ENCODE measurements around the gene RHEBL1. TPM values are rescaled to one million over a fixed set of nuclear protein-coding genes. Genes with fewer than 3 reads are reported as not detected.

The RHEBL1 gene
- total and polyA plus RNA-seq, 2 of the 8 experiments (the other 6 are each of a cell fraction or from before 2014, with no cell fraction given), result 7.5 to 9.4 TPM

DNA sequence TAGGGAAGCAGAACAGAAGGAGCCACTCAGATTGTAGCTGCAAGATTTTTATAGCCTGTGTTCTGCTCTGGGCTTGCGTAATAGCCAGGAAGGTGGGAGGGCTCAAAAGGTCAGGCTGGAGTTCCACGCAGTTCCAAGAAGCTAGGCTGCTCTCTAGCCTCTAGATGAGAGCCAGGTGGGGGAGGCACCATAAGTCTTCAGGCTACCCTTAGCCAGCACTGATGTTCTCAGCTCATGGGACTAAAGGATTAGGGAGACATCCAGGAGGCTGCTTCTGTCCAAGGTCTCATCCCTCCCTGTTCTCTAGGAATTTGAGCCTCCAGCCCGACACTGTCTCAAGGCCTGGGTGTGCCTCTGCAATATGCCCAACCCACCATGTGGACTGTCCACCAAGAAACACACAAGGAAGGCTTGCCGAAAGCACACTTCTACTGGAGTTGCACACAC is 39.2 kb upstream of the RHEBL1 start:
- Histone ChIP-seq H3K56ac (replicated peaks; ENCODE audit: insufficient read length, low read depth, low read length) (no peak overlapping the region), H3K4me3 (ENCODE audit: extremely low read depth in 1 of 4, insufficient read depth in 2 of 4, low read depth in 3 of 4, low read length in 4 of 4) (peak overlapping the region in 2 of 4 experiments; percentile 74 to 99; a peak in 3 of 8 replicates), H3K18ac (ENCODE audit: extremely low read depth, low read length) (no peak overlapping the region), H2BK20ac (ENCODE audit: low read length) (no peak overlapping the region), H3K9me3 (ENCODE audit: insufficient read depth in 2 of 2, low read depth in 1 of 2, low read length in 1 of 2) (no peaks in the 10 kb centered on the region), H3K36me3 (ENCODE audit: control insufficient read depth in 2 of 4, insufficient read depth in 4 of 4, low read length in 3 of 4) (peaks cover 0 to 3% (median under 1%) of the 10 kb centered on the region in 4 experiments; a peak in 2 of 8 replicates), H4K20me1 (replicated peaks in 1 of 2; ENCODE audit: control insufficient read depth in 1 of 2, insufficient read depth in 2 of 2, low read length in 2 of 2) (peaks cover 3 to 17% of the 10 kb centered on the region in 2 experiments), H3K79me2 (ENCODE audit: control insufficient read depth in 1 of 2, insufficient read depth in 2 of 2, low read length in 2 of 2) (peaks cover 0 to 20% of the 10 kb centered on the region in 2 experiments; a peak in 2 of 4 replicates), H2AFZ (ENCODE audit: low read length) (no peak overlapping the region), H3K4ac (replicated peaks; ENCODE audit: insufficient read length, low read depth, low read length) (no peak overlapping the region), H4K5ac (ENCODE audit: insufficient read length, low read depth, low read length) (no peak overlapping the region), H2AK5ac (ENCODE audit: low read depth, low read length) (no peak overlapping the region), H3K27ac (ENCODE audit: low read depth, low read length) (no peak overlapping the region), H2BK15ac (ENCODE audit: low read length) (0 out of 2 replicates have a peak overlapping the region, but pooled peaks have one; percentile 7), H2BK120ac (replicated peaks; ENCODE audit: low read depth, low read length) (no peak overlapping the region), H3K23me2 (ENCODE audit: low read depth, low read length) (peaks cover 9% of the 10 kb centered on the region; the same call in 1 of the 2 replicates), H3K4me2 (ENCODE audit: insufficient read depth in 1 of 2, low read depth in 2 of 2, low read length in 2 of 2) (peak overlapping the region; percentile 66 to 77), H3K9ac (replicated peaks in 1 of 4; ENCODE audit: extremely low read depth in 1 of 4, low read depth in 3 of 4, low read length in 3 of 4) (no peak overlapping the region), H4K8ac (ENCODE audit: extremely low read depth, insufficient read depth, low read length) (no peak overlapping the region), H2BK5ac (ENCODE audit: low read depth, low read length) (no peak overlapping the region), H2BK12ac (ENCODE audit: low read depth, low read length) (peak overlapping the region; percentile 18; the same call in 1 of the 2 replicates), H3K14ac (ENCODE audit: insufficient read length) (no peak overlapping the region), H3K27me3 (replicated peaks in 1 of 4; ENCODE audit: control insufficient read depth in 3 of 4, extremely low read depth in 1 of 4, insufficient read depth in 3 of 4, low read length in 3 of 4) (no peaks in the 10 kb centered on the region), H3K23ac (ENCODE audit: insufficient read length) (no peak overlapping the region), H3K4me1 (replicated peaks in 1 of 4; ENCODE audit: control insufficient read depth in 3 of 4, insufficient read depth in 4 of 4, low read length in 3 of 4) (peaks cover 0 to 10% (median 2%) of the 10 kb centered on the region in 4 experiments; a peak in 4 of 7 replicates), H3K79me1 (ENCODE audit: low read depth, low read length) (peaks cover 14% of the 10 kb centered on the region; the same call in 1 of the 2 replicates), H4K91ac (replicated peaks; ENCODE audit: insufficient read length, low read length) (no peak overlapping the region)
- POLR2A ChIA-PET (ENCODE audit: partially characterized antibody), result interaction anchor here (0.6 to 4.4 kb wide), 9 partner anchors 11 to 89 kb away, joined by 3 to 51 read pairs (median 3); partner anchors contain the start of genes DHH, KMT2D, RHEBL1 and TUBA1A
- TF ChIP-seq CBX8 (IDR thresholded peaks at IDR 0.05; ENCODE audit: borderline replicate concordance, low read depth, low read length), result no peak
- peak; percentile 69 for TF ChIP-seq CEBPB (IDR thresholded peaks at IDR 0.05; ENCODE audit: low read depth, low read length)
- CTCF ChIA-PET (ENCODE audit: partially characterized antibody), result interaction anchor here (0.5 to 16.2 kb wide), 12 partner anchors 8 to 570 kb away, joined by 3 to 235 read pairs (median 6); partner anchors contain the start of genes DHH and TUBA1B
- FAIRE-seq (no peak), DNase-seq (ENCODE audit: low read depth in 1 of 2, low spot score in 2 of 2) (no peak)
- WGBS, 2 experiments (ENCODE audit: extremely low coverage in 1 of 2, insufficient coverage in 1 of 2, insufficient read length in 1 of 2, insufficient replicate concordance in 2 of 2, low coverage in 1 of 2, low lambda C conversion rate in 2 of 2, missing lambda C conversion rate in 1 of 2), result 89% methylated on average over 4 of the region's 4 CpGs; no CpG with 5 or more reads in 1 of the 2 experiments

All from H1 (cell line).